Heart right ventricle (tissue), 16 donors: ENCODE data around the gene PAQR7. TPM values are rescaled to one million over a fixed set of nuclear protein-coding genes. Genes with fewer than 3 reads are reported as not detected.

Experiments used
- ATAC-seq, 8 donors: fragments of 200-7000 bp; cut with Tn5 transposase; one replicate each; pipeline ENCODE4 v1.9.1; 2020; ENCODE audit warnings: mild to moderate bottlenecking in 8 of 8, moderate library complexity in 8 of 8, moderate number of reproducible peaks in 1 of 8
- DNase-seq, 2 donors: peaks; one replicate each; pipeline ENCODE4 v3.0.0-alpha.2; 2020
- H3K27ac ChIP-seq, 10 donors: fragments of 200-600 bp; sonication (generic) in 2 of 10; one replicate each; pipeline versions ENCODE4 v1.5.0 to v1.8.0; 2020 to 2022; ENCODE audit warnings: mild to moderate bottlenecking in 3 of 10
- H3K27me3 ChIP-seq, 7 donors: fragments of 200-600 bp; one replicate each; pipeline ENCODE4 v1.8.0; 2021 to 2022; ENCODE audit warnings: mild to moderate bottlenecking in 2 of 7
- H3K36me3 ChIP-seq, 9 donors: fragments of 200-600 bp; sonication (generic) in 1 of 9; one replicate each; pipeline versions ENCODE4 v1.5.0 to v1.8.0; 2020 to 2022; ENCODE audit warnings: mild to moderate bottlenecking in 2 of 9
- H3K4me1 ChIP-seq, 9 donors: fragments of 200-600 bp; sonication (generic) in 1 of 9; one replicate each; pipeline versions ENCODE4 v1.5.0 to v1.8.0; 2020 to 2022; ENCODE audit warnings: mild to moderate bottlenecking in 4 of 9
- H3K4me3 ChIP-seq, 10 donors: fragments of 200-600 bp; sonication (generic) in 2 of 10; one replicate each; pipeline versions ENCODE4 v1.5.0 to v1.8.0; 2020 to 2022; ENCODE audit warnings: mild to moderate bottlenecking in 7 of 10, moderate library complexity in 2 of 10
- H3K9me3 ChIP-seq, 11 donors: fragments of 200-600 bp in 10 of 11; sonication (generic) in 2 of 11; one replicate each; pipeline versions ENCODE4 v1.5.0 to v1.8.0; 2013 to 2022; ENCODE audit warnings: mild to moderate bottlenecking in 2 of 11, control low read depth in 1 of 11, moderate library complexity in 1 of 11
- CTCF ChIP-seq, 9 donors: fragments of 200-600 bp; sonication (generic) in 2 of 9; IDR thresholded peaks; one replicate each; pipeline versions ENCODE4 v1.5.0 to v1.8.0; 2021 to 2022; ENCODE audit warnings: antibody characterized with exemption in 9 of 9, mild to moderate bottlenecking in 5 of 9, moderate library complexity in 1 of 9
- WGBS, 2 donors: extraction: QIAGEN DNeasy Blood & Tissue Kit; methylation state at CpG; one replicate each; pipeline ENCODE4 v1.1.7; 2013; ENCODE audit warnings: inconsistent platforms in 1 of 2; 5-methylcytosine and 5-hydroxymethylcytosine counted together
- intact Hi-C, 10 donors: fragments of 100-400 bp; cut with DNase I; formaldehyde crosslinking; loops; one replicate each; pipeline versions ENCODE4 v1.11.1 to v1.14.2; 2022
- polyA plus RNA-seq, 2 donors: library from polyadenylated mRNA; stranded (reverse); fragments of 200-250 nt; gene quantifications; one replicate each; pipeline ENCODE4 v1.2.3, GENCODE V29; 2013
- total RNA-seq, 10 donors: library from RNA; stranded (reverse); fragmentation: NEBNext Ultra II Directional in 3 of 10; extraction: Animal tissue kit (Norgen Biotek cat#: 25700) in 3 of 10; gene quantifications; one replicate each; pipeline versions ENCODE4 v1.2.1 to v1.2.4, GENCODE V29; 2021 to 2023
- donor health status: Arrhythmogenic right ventricular cardiomyopathy.
- donor health status: ischemic (EF 13 %, LVEDD 7.1; RV severe dilation, severe dysfunction).
- donor health status: healthy with polysubstance abuse.
- donor health status: DM: no; HTN: yes; CAD: no.
- donor health status: DM: no; HTN: no; CAD: no.
- donor health status: ischemic (EF 25% LVEDD 6.9; RV normal size, moderate dysfunction).
- donor health status: ischemic (EF 25% LVEDD 5.7; RV mildly dilated, moderate dysfunction).
- donor health status: healthy.
- donor health status: DM: yes; HTN: yes; CAD: no.
- donor health status: Ischemic cardiomyopathy.
- donor health status: ischemic (EF 35%, LVEDD 5.7; RV mildly dilated, moderate dysfunction).
- donor health status: nonischemic (EF 11% LVEDD 7.7; RV severe dilation, severe dysfunction).
- donor health status: DM: yes; HTN: yes; CAD: no.
- donor health status: PGD.
- donor health status: ischemic (EF 29% LVEDD 5.4; RV normal size, mild dysfunction).
- donor health status: nonischemic (EF 23%, LVEDD 6.1; RV moderate dilation, normal function).

The PAQR7 gene
- total and polyA plus RNA-seq, 12 donors, result 1.2 to 3.8 (median 2.1) TPM

DNA sequence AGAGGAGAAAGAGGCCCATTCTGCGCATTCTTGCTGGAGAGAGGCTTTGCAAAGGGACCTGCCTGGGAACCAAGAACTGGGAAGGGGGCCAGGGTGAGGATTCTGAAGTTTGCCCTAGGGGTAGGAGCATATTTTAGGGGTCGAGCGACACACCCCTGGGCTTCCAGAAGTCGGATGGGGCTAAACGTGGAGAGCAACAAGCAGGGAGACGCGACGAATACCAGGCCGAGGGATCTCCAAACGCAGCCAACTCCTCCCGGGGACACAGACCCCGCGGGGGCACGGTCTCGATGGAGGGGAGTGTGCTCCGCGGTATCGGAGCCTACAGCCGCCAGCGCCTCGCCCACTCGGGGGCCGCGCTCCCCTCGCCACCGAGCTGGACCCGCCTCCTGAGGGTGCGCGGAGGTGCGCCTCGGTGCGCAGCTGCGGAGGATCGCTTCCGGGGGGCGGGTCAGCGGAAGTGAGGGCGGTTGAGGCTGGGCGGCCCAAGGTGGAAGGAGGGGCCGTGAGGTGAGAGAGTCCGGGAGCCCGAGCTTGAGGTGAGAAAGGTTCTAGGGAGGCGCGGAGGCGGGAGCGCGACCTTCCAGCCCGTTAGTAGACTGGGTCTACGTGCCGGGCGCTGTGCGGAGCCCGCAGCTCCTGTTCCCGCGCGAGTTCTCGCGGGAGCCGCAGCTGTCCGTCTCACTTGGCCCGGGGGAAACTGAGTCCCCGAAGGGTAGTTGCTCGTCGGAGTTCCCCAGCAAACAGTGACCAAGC is 55.8 kb downstream of the PAQR7 start, which contains the start of gene MTFR1L:
MTFR1L (plus strand) TSS at position 464 of the 756 bp plus-strand sequence. CDS start 3,151 bp downstream, outside the sequence.
- peak; percentile 89 for DNase-seq
- 0 to 1% methylated on average over 64 of the region's 64 CpGs for WGBS, 2 donors
- Histone ChIP-seq H3K9me3 (no peaks in the 10 kb centered on the region), H3K27ac (peak within 1 kb of the TSS; percentile 84 to 98 (median 97)), H3K4me3 (peak within 1 kb of the TSS; percentile 71 to 100 (median 96)), H3K36me3 (peaks cover 0 to 39% (median 12%) of the 10 kb centered on the region in 9 donors), H3K27me3 (no peaks in the 10 kb centered on the region), H3K4me1 (peaks cover 12 to 56% (median 43%) of the 10 kb centered on the region in 9 donors)
- no peak for TF ChIP-seq CTCF (IDR thresholded peaks at IDR 0.05)
- peak; percentile 89 to 94 (median 93) for ATAC-seq
- intact Hi-C loops, result loop anchor here in 5 of 10 donors (2.0 to 10.0 kb wide), 6 partner anchors 179 to 585 kb away; partner anchors contain the start of genes SYF2 (in 2 of the 5), PAFAH2 (in 1 of the 5) and RSRP1 (in 1 of the 5)

GRCh38 chr1:25818569-25818968 is 56.9 kb downstream of the PAQR7 start:
- Histone ChIP-seq H3K27me3 (no peaks in the 10 kb centered on the region), H3K27ac (peak overlapping the region in 8 of 10 donors; percentile 6 to 98 (median 96)), H3K9me3 (no peaks in the 10 kb centered on the region), H3K4me1 (peaks cover 12 to 46% (median 42%) of the 10 kb centered on the region in 9 donors), H3K36me3 (peaks cover 0 to 39% (median 23%) of the 10 kb centered on the region in 9 donors), H3K4me3 (peak overlapping the region in 6 of 10 donors; percentile 83 to 100 (median 97))
- no peak for ATAC-seq
- intact Hi-C loops, result loop anchor here in 5 of 10 donors (5.0 to 10.0 kb wide), 5 partner anchors 304 to 584 kb away; partner anchors contain the start of genes SYF2 (in 2 of the 5) and RSRP1 (in 1 of the 5)
- TF ChIP-seq CTCF (IDR thresholded peaks at IDR 0.05), result no peak
- WGBS, 2 donors, result 38 to 41% methylated on average over 6 of the region's 6 CpGs
- DNase-seq, result no peak

DNA sequence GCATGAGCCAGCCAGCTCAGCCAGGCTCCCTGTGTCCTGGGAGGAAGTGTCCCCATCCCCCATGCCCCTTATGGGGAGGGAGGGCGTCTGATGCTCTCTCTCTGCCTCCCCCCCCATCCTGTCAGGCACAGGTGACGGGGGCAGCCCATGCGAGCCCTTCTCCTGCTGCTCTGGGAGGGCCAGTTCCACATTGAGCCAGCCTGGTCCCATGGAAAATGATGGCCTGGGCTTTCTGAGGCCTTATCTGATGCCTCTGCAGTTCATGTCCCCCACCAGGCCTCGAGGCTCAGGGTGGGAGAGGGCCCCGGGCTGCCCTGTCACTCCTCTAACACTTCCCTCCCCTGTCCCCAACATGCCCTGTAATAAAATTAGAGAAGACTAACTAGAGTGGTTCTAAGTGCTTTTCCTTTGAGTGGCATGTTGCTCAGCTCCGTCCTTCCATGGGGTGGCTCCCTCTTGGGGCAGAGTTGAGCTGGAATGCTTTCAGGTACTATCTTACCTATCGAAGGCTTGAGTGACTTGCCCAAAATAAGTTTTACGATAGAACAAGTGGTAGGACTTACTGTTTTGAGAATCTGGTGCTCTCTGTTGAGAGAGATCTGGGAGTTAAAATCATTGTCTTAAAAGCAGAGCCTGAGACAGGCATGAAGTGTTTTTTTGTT is 57.5 kb downstream of the PAQR7 start:
- Histone ChIP-seq H3K4me1 (peaks cover 12 to 41% (median 36%) of the 10 kb centered on the region in 9 donors), H3K9me3 (no peaks in the 10 kb centered on the region), H3K36me3 (peaks cover 0 to 40% (median 29%) of the 10 kb centered on the region in 9 donors), H3K4me3 (no peak overlapping the region), H3K27me3 (no peaks in the 10 kb centered on the region), H3K27ac (peak overlapping the region in 6 of 10 donors; percentile 6 to 97 (median 60))
- 39 to 42% methylated on average over 8 of the region's 8 CpGs for WGBS, 2 donors
- ATAC-seq (no peak), DNase-seq (no peak)
- intact Hi-C loops, result loop anchor here in 5 of 10 donors (5.0 to 10.0 kb wide), 5 partner anchors 303 to 583 kb away; partner anchors contain the start of genes SYF2 (in 2 of the 5) and RSRP1 (in 1 of the 5)
- peak in 2 of 9 donors; percentile 11 to 29 for TF ChIP-seq CTCF (IDR thresholded peaks at IDR 0.05)
